Ishikawa (cell line): ENCODE measurements around the gene LETM1.

ENCODE experiments used
- CEBPB ChIP-seq: IDR thresholded peaks from 2 replicates; pipeline ENCODE4 v1.6.1; 2012
- CREB1 ChIP-seq: IDR thresholded peaks from 2 replicates; pipeline ENCODE4 v1.6.1; 2012; ENCODE audit warnings: low read depth
- EGR1 ChIP-seq: IDR thresholded peaks from 2 replicates; pipeline ENCODE4 v1.6.1; 2012
- EP300 ChIP-seq: IDR thresholded peaks from 2 replicates; pipeline ENCODE4 v1.6.1; 2012; ENCODE audit warnings: borderline replicate concordance
- FOXM1 ChIP-seq: IDR thresholded peaks from 2 replicates; pipeline ENCODE4 v1.6.1; 2012; ENCODE audit warnings: low read depth, borderline replicate concordance
- NFIC ChIP-seq: IDR thresholded peaks from 2 replicates; pipeline ENCODE4 v1.6.1; 2012
- RAD21 ChIP-seq: IDR thresholded peaks from 2 replicates; pipeline ENCODE4 v1.6.1; 2012; ENCODE audit warnings: low read depth
- TAF1 ChIP-seq: IDR thresholded peaks from 2 replicates; pipeline ENCODE4 v1.6.1; 2012; ENCODE audit warnings: low read depth, mild to moderate bottlenecking
- TCF12 ChIP-seq: IDR thresholded peaks from 2 replicates; pipeline ENCODE4 v1.6.1; 2012; ENCODE audit warnings: low read depth
- TEAD4 ChIP-seq: IDR thresholded peaks from 2 replicates; pipeline ENCODE4 v1.6.1; 2012
- YY1 ChIP-seq: IDR thresholded peaks from 2 replicates; pipeline ENCODE4 v1.6.1; 2012; ENCODE audit warnings: low read depth
- ZBTB7A ChIP-seq: IDR thresholded peaks from 2 replicates; pipeline ENCODE4 v1.6.1; 2012; ENCODE audit warnings: low read depth
- TF ChIP-seq, protein P1 (sequence below): IDR thresholded peaks from 2 replicates; pipeline ENCODE4 v1.6.1; 2012
- TF ChIP-seq, protein P2 (sequence below): IDR thresholded peaks from 2 replicates; pipeline ENCODE4 v1.6.1; 2012
- TF ChIP-seq, protein P3 (sequence below): IDR thresholded peaks from 2 replicates; pipeline ENCODE4 v1.6.1; 2012; ENCODE audit warnings: low read depth, mild to moderate bottlenecking

The LETM1 gene

DNA sequence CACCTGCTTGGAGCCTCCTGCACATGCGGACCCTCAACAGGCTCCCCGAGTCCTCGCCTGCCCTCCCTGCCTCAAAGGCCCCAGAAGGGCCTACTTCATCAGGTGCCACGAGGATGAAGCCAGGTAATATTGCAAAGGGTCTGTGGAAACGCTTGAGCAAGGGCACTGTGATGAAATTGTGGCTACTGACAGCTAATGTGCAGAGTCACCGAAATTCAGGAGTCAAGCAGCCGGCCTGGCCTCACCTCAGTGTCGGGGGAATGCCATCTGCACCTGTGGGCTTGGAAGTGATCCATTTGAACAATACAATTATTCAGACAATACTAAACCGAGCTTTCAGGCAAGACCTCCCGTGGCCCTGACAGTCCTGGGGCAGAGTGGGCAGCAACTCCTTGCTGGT is 66.0 kb downstream of the LETM1 start:
- TF ChIP-seq TCF12 (no peak), CREB1 (no peak), RAD21 (no peak), EGR1 (no peak), TEAD4 (no peak), ZBTB7A (no peak), NFIC (no peak), EP300 (no peak), FOXM1 (no peak), TAF1 (no peak), YY1 (no peak)
- TF ChIP-seq, protein P1, sequence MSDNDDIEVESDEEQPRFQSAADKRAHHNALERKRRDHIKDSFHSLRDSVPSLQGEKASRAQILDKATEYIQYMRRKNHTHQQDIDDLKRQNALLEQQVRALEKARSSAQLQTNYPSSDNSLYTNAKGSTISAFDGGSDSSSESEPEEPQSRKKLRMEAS: no peak
- TF ChIP-seq, protein P2, sequence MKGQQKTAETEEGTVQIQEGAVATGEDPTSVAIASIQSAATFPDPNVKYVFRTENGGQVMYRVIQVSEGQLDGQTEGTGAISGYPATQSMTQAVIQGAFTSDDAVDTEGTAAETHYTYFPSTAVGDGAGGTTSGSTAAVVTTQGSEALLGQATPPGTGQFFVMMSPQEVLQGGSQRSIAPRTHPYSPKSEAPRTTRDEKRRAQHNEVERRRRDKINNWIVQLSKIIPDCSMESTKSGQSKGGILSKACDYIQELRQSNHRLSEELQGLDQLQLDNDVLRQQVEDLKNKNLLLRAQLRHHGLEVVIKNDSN: no peak

DNA sequence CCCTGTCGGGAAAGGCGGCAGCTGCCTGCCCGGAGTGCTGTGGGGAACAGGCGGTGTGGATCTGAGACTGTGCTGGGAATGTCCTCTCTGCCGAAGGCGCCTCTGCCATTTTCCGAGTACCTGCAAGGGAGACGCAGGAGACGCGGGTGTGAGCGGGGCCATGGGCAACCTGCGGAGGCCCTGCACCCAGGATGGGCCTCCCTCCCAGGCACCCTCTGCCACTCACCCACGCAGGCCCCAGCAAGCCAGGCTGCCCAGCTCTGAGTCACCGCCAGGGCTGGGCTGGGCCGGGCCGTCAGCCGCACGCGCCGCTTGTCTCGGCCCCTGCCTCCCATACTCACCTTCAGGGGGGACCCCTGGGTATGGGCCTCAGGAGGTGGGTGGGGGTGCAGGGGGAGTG is 66.4 kb downstream of the LETM1 start:
- TF ChIP-seq CEBPB: no peak

DNA sequence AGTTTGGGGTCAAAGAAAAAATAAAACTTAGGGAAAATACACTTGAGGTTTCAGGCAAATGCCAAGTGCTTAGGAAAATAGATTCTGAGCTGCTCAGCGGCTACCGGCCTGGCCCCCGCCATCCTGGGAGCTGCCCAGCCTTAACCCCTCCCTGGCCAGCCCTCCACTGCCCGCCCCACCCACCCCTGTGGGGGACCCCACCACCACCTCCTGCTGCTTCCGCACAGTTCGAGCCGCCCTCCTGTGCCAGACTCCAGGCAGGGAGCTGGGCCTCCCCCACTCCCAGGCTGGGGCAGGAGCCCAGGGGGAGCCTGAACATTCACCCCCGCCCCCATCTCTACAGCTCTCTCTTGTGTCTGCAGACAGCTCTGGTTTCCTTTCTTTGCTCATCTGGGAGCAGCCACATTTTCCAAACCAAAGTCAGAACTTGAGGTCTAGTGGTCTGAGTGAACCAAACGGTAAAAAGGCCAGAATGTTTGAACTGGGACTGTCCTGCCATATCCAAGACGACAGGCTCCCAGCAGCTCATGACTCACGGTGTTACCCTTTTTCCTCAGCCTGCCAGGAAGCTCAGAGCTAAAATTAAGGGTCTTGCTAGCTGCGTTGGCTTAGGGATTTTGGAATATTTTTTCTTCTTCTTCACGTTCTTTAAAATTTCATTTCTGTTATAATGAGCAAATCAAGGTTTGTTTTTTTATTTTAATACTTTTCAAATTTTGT is 67.5 kb downstream of the LETM1 start:
- TF ChIP-seq TCF12: no peak
- TF ChIP-seq YY1: no peak
- TF ChIP-seq CEBPB: no peak
- TF ChIP-seq, protein P3, sequence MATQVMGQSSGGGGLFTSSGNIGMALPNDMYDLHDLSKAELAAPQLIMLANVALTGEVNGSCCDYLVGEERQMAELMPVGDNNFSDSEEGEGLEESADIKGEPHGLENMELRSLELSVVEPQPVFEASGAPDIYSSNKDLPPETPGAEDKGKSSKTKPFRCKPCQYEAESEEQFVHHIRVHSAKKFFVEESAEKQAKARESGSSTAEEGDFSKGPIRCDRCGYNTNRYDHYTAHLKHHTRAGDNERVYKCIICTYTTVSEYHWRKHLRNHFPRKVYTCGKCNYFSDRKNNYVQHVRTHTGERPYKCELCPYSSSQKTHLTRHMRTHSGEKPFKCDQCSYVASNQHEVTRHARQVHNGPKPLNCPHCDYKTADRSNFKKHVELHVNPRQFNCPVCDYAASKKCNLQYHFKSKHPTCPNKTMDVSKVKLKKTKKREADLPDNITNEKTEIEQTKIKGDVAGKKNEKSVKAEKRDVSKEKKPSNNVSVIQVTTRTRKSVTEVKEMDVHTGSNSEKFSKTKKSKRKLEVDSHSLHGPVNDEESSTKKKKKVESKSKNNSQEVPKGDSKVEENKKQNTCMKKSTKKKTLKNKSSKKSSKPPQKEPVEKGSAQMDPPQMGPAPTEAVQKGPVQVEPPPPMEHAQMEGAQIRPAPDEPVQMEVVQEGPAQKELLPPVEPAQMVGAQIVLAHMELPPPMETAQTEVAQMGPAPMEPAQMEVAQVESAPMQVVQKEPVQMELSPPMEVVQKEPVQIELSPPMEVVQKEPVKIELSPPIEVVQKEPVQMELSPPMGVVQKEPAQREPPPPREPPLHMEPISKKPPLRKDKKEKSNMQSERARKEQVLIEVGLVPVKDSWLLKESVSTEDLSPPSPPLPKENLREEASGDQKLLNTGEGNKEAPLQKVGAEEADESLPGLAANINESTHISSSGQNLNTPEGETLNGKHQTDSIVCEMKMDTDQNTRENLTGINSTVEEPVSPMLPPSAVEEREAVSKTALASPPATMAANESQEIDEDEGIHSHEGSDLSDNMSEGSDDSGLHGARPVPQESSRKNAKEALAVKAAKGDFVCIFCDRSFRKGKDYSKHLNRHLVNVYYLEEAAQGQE: no peak
- no peak for TF ChIP-seq ZBTB7A
- TF ChIP-seq TAF1: no peak
- TF ChIP-seq EGR1: no peak
- TF ChIP-seq, protein P2: no peak
- no peak for TF ChIP-seq RAD21

DNA sequence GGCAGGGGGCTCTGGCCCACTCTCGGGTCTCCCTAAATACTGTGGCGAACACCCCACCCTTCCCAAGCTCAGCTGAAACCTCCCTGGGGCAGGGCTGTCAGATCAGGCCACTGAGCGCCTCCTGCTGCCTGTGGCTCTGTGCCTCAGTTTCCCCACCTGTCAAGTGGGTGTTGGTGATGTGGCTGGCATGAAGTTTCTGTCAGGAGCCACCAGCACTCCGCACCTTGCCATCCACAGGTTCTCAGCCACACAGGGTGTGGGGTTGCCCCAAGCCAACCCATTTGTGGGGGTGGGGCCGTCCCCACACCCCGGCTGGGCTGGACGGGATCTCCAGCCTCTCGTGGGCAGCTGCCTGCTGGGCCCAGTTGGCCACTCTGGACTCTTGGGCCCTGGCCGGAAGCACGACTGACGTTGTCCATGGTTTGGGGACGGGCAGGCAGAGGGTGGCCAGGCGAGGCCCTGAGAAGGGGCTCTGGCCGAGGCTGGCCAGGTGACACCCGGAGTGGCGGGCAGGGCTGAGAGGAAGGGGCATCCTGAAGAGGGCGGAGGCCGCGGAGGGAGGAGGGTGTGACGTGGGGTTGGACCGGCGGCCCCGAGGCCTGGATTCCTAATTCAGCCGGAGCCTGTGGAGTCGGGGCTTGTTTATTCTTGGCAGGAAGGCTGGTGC is 68.4 kb downstream of the LETM1 start:
- TF ChIP-seq TAF1 (no peak), TEAD4 (no peak), YY1 (no peak), RAD21 (no peak)
- TF ChIP-seq, protein P1: no peak

DNA sequence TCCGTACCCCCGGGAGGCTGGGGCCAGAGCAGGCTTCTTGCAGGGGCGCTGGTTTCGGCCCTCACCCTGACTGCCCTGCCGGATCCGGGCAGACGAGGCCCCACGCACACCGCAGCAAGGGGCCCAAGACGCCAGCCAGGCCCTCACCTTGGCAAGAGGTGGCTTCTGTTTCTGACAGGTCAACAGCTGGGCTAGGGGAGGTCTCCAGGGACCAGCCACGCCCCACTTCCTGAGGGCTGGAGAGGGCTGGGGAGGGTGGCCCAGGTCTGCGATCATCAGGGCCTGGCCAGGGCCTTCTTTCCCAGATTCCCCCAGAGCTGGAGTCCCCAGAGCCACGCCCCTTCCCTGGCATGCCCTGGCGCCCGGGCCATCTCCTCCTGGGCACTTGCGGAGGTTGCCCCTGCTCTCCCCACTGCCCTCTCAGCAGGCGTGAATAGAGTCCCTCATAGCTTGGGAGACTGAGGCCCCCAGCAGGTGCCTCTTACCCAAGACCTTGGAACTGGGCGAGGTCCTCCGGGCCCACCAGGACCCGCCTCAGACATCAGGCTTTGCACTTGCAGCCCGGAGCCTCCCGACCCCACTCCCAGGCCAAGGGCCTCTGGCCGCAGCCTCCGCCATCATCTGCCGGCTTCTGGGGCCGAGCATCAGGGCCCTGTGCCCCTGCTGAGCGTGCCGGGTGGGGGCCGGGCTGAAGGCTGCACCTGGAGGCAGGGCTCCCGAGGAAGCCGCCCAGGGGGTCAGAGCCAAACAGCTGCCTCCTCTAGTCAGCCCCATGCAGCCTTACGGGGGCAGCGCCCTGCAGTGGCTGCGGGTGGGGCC is 69.2 kb downstream of the LETM1 start:
- TF ChIP-seq YY1 (no peak), FOXM1 (no peak), CEBPB (no peak), EP300 (no peak), TCF12 (no peak), ZBTB7A (no peak), TAF1 (no peak)
- TF ChIP-seq, protein P2: no peak

DNA sequence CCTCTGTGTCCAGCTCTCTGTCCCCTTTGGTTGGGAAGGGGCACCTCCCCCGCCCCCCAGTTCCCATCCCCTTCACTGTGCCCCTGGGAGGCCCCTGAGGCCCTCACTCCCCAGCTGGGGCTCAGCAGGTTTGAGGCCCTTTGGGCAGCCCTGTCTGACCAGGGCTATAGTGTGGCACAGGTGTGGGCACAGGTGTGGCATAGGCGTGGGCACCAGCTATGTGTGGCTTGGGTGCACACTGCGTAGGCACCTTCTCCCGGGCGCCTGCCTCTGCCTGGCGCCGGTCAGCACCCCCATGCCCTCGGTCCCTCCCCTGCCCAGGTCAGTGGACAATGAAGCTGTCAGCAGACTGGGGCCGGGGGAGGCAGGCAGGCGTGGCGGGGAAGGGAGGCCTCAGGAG is 70.4 kb downstream of the LETM1 start:
- no peak for TF ChIP-seq EGR1
- TF ChIP-seq ZBTB7A: no peak
- no peak for TF ChIP-seq FOXM1
- no peak for TF ChIP-seq RAD21
- TF ChIP-seq EP300: no peak
- TF ChIP-seq, protein P1: no peak
- TF ChIP-seq YY1: no peak
- no peak for TF ChIP-seq CREB1
- TF ChIP-seq, protein P3: no peak
- TF ChIP-seq NFIC: no peak
